ENCODE measurements around the gene SLC49A4.
A peak's percentile ranks its signal among the peaks of the same experiment; 100 is the strongest.

SLC49A4 gene

DNA sequence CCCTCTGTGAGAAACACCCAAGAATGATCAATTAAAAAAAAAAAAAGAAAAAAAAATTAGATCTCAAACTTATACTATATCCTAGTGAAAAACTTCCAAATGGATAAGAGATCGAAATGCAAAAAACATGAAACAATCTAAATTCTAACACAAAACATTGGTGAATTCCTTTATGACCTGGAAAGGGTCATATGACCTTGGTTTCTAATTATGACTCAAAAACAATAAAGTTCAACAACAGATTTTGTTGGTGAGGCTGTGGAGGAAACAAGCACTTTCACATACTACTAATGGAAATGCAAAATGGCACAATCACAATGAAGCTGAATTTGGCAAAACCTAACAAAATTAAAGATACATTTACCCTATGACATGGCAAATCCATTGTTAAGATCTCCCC lies 46.5 kb upstream of the SLC49A4 start:
- CTCF ChIA-PET = no interaction called here
- no peaks in the 10 kb centered on the region for H3K4me1 ChIP-seq (ENCODE audit: control insufficient read depth, insufficient read depth, low read length)
- no peaks in the 10 kb centered on the region for H3K9me3 ChIP-seq (ENCODE audit: control insufficient read depth, insufficient read depth, low read depth, low read length)
- H3K4me3 ChIP-seq (ENCODE audit: low read depth, low read length) = no peak overlapping the region
- POLR2A ChIA-PET = no interaction called here
- no peak for TF ChIP-seq ZNF169 (tag by site-specific recombination; IDR thresholded peaks at IDR 0.05)
- TF ChIP-seq ZNF629 (tag by site-specific recombination; IDR thresholded peaks at IDR 0.05) = no peak
- TF ChIP-seq, protein P1, sequence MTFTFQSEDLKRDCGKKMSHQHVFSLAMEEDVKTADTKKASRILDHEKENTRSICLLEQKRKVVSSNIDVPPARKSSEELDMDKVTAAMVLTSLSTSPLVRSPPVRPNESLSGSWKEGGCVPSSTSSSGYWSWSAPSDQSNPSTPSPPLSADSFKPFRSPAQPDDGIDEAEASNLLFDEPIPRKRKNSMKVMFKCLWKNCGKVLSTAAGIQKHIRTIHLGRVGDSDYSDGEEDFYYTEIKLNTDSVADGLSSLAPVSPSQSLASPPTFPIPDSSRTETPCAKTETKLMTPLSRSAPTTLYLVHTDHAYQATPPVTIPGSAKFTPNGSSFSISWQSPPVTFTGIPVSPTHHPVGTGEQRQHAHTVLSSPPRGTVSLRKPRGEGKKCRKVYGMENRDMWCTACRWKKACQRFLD (tag by site-specific recombination; IDR thresholded peaks at IDR 0.05) = no peak
- no peak for TF ChIP-seq HOXA7 (CRISPR knock-in tag; IDR thresholded peaks at IDR 0.05; ENCODE audit: borderline replicate concordance)
- TF ChIP-seq EGR2 (tag by site-specific recombination; IDR thresholded peaks at IDR 0.05; ENCODE audit: low read depth) = no peak
- no peak for TF ChIP-seq KLF8 (tag by site-specific recombination; IDR thresholded peaks at IDR 0.05)
- no peak for TF ChIP-seq TRIM28 (IDR thresholded peaks at IDR 0.05; ENCODE audit: borderline replicate concordance, low read length)
- TF ChIP-seq, protein P2, sequence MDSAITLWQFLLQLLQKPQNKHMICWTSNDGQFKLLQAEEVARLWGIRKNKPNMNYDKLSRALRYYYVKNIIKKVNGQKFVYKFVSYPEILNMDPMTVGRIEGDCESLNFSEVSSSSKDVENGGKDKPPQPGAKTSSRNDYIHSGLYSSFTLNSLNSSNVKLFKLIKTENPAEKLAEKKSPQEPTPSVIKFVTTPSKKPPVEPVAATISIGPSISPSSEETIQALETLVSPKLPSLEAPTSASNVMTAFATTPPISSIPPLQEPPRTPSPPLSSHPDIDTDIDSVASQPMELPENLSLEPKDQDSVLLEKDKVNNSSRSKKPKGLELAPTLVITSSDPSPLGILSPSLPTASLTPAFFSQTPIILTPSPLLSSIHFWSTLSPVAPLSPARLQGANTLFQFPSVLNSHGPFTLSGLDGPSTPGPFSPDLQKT (IDR thresholded peaks at IDR 0.05; ENCODE audit: borderline replicate concordance, low read depth, low read length) = no peak
- TF ChIP-seq YY2 (tag by site-specific recombination; IDR thresholded peaks at IDR 0.05) = no peak
- TF ChIP-seq ZNF664 (tag by site-specific recombination; IDR thresholded peaks at IDR 0.05) = no peak
- no peak for TF ChIP-seq ZNF366 (tag by site-specific recombination; conservative IDR thresholded peaks at IDR 0.05)
- TF ChIP-seq ZNF132 (tag by site-specific recombination; IDR thresholded peaks at IDR 0.05; ENCODE audit: borderline replicate concordance) = no peak
- TF ChIP-seq, protein P3, sequence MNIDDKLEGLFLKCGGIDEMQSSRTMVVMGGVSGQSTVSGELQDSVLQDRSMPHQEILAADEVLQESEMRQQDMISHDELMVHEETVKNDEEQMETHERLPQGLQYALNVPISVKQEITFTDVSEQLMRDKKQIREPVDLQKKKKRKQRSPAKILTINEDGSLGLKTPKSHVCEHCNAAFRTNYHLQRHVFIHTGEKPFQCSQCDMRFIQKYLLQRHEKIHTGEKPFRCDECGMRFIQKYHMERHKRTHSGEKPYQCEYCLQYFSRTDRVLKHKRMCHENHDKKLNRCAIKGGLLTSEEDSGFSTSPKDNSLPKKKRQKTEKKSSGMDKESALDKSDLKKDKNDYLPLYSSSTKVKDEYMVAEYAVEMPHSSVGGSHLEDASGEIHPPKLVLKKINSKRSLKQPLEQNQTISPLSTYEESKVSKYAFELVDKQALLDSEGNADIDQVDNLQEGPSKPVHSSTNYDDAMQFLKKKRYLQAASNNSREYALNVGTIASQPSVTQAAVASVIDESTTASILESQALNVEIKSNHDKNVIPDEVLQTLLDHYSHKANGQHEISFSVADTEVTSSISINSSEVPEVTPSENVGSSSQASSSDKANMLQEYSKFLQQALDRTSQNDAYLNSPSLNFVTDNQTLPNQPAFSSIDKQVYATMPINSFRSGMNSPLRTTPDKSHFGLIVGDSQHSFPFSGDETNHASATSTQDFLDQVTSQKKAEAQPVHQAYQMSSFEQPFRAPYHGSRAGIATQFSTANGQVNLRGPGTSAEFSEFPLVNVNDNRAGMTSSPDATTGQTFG (tag by site-specific recombination; IDR thresholded peaks at IDR 0.05; ENCODE audit: borderline replicate concordance) = no peak
- H3K27ac ChIP-seq (ENCODE audit: extremely low read depth, low read depth, low read length) = no peak overlapping the region
- peaks cover 0 to 12% of the 10 kb centered on the region in 2 experiments; a peak in 1 of 3 replicates for H3K36me3 ChIP-seq (ENCODE audit: control insufficient read depth in 2 of 2, insufficient read depth in 1 of 2, low read length in 2 of 2)

DNA sequence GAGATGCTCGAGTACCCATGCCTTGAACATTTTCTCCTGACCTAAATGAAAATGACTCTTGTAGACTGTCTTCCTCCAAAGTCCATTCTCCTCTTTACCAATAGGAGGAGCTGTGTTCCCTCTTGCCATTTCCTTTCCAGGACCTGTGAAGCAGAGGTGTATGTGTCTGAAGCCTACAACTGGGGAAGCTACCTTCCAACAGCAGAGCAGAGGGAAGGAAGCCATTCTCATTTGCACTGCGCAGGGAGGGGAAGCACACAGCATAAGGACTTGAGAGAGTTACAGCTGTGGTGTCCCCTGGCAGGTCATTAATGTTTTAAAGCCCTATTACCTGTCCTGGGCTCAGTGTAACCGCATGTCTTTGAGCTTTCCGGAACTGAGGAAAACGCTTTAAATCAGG lies 39.9 kb upstream of the SLC49A4 start:
- peaks cover 0 to 24% of the 10 kb centered on the region in 2 experiments; a peak in 1 of 3 replicates for H3K36me3 ChIP-seq (ENCODE audit: control insufficient read depth in 2 of 2, insufficient read depth in 1 of 2, low read length in 2 of 2)
- no peaks in the 10 kb centered on the region for H3K4me1 ChIP-seq (ENCODE audit: control insufficient read depth, insufficient read depth, low read length)
- no peak overlapping the region for H3K4me3 ChIP-seq (ENCODE audit: low read depth, low read length)
- ChIA-PET CTCF (interaction anchor here (0.5 to 1.6 kb wide), 19 partner anchors 9 to 504 kb away, joined by 3 to 10 read pairs (median 4); partner anchors contain the start of gene SEMA5B), POLR2A (no interaction called here)
- no peaks in the 10 kb centered on the region for H3K9me3 ChIP-seq (ENCODE audit: control insufficient read depth, insufficient read depth, low read depth, low read length)
- no peak overlapping the region for H3K27ac ChIP-seq (ENCODE audit: extremely low read depth, low read depth, low read length)
- TF ChIP-seq ZNF654 (tag by site-specific recombination; IDR thresholded peaks at IDR 0.05; ENCODE audit: low read depth) (peak; percentile 64), MYNN (tag by site-specific recombination; IDR thresholded peaks at IDR 0.05; ENCODE audit: borderline replicate concordance) (no peak)

DNA sequence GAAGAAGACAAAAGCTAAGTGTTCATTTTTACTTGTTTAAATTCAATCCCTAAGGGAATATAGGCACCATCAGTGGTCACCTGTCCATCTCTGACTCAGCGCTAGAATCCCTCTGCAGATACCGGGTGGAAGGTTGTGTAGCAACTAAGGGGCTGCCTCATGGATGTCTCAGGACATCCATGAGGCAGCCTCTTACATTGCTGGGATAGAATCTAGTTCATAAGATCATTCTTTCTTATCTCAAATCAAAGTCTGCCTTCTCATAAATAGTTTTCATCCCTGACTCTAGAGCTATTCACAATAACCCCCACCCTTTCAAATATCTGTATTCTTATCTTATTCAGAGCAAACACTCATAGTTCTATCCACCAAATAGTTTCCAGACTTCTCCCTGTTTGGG lies 39.4 kb upstream of the SLC49A4 start:
- H3K27ac ChIP-seq (ENCODE audit: extremely low read depth, low read depth, low read length) = no peak overlapping the region
- ChIA-PET CTCF (interaction anchor here (0.5 to 1.6 kb wide), 18 partner anchors 10 to 504 kb away, joined by 3 to 10 read pairs (median 4); partner anchors contain the start of gene SEMA5B), POLR2A (no interaction called here)
- H3K4me1 ChIP-seq (ENCODE audit: control insufficient read depth, insufficient read depth, low read length) = no peaks in the 10 kb centered on the region
- H3K36me3 ChIP-seq (ENCODE audit: control insufficient read depth in 2 of 2, insufficient read depth in 1 of 2, low read length in 2 of 2) = peaks cover 0 to 24% of the 10 kb centered on the region in 2 experiments; a peak in 1 of 3 replicates
- no peak overlapping the region for H3K4me3 ChIP-seq (ENCODE audit: low read depth, low read length)
- TF ChIP-seq SCRT1 (tag by site-specific recombination; IDR thresholded peaks at IDR 0.05; ENCODE audit: borderline replicate concordance) (no peak), GLI4 (tag by site-specific recombination; IDR thresholded peaks at IDR 0.05) (no peak)
- no peaks in the 10 kb centered on the region for H3K9me3 ChIP-seq (ENCODE audit: control insufficient read depth, insufficient read depth, low read depth, low read length)
